ENCODE data around the gene URGCP. TPM values are rescaled to one million over a fixed set of nuclear protein-coding genes. Genes with fewer than 3 reads are reported as not detected.
"Not testable (repeated sequence)": the region's sequence is repeated elsewhere in the genome, so short reads cannot be mapped to it uniquely, and the experiment has no call there.

URGCP gene
- total RNA-seq, 3 donors from 2014 or later: 51.0 to 64.8 (median 60.4) TPM

- intact Hi-C loops (cut with DNase I, micrococcal nuclease): no loop called here
- ATAC-seq (no peak), DNase-seq (no peak)
- TF ChIP-seq, protein P1, sequence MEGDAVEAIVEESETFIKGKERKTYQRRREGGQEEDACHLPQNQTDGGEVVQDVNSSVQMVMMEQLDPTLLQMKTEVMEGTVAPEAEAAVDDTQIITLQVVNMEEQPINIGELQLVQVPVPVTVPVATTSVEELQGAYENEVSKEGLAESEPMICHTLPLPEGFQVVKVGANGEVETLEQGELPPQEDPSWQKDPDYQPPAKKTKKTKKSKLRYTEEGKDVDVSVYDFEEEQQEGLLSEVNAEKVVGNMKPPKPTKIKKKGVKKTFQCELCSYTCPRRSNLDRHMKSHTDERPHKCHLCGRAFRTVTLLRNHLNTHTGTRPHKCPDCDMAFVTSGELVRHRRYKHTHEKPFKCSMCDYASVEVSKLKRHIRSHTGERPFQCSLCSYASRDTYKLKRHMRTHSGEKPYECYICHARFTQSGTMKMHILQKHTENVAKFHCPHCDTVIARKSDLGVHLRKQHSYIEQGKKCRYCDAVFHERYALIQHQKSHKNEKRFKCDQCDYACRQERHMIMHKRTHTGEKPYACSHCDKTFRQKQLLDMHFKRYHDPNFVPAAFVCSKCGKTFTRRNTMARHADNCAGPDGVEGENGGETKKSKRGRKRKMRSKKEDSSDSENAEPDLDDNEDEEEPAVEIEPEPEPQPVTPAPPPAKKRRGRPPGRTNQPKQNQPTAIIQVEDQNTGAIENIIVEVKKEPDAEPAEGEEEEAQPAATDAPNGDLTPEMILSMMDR (IDR thresholded peaks at IDR 0.05): no peak
- no peaks in the 10 kb centered on the region for H3K9me3 ChIP-seq
- no peak overlapping the region for H3K4me3 ChIP-seq
- H3K36me3 ChIP-seq (ENCODE audit: low read depth): no peaks in the 10 kb centered on the region
- peaks cover 22% of the 10 kb centered on the region for H3K4me1 ChIP-seq (ENCODE audit: low read depth)
Measured at GRCh38 chr7:43902542-43903054, 3.8 kb downstream of the URGCP start.

- H3K4me3 ChIP-seq; H3K36me3 ChIP-seq (ENCODE audit: low read depth); ATAC-seq; intact Hi-C loops (cut with DNase I, micrococcal nuclease); H3K4me1 ChIP-seq (ENCODE audit: low read depth); H3K9me3 ChIP-seq; DNase-seq: not testable (repeated sequence)
Measured at GRCh38 chr7:43898571-43898970, 7.8 kb downstream of the URGCP start.

DNA sequence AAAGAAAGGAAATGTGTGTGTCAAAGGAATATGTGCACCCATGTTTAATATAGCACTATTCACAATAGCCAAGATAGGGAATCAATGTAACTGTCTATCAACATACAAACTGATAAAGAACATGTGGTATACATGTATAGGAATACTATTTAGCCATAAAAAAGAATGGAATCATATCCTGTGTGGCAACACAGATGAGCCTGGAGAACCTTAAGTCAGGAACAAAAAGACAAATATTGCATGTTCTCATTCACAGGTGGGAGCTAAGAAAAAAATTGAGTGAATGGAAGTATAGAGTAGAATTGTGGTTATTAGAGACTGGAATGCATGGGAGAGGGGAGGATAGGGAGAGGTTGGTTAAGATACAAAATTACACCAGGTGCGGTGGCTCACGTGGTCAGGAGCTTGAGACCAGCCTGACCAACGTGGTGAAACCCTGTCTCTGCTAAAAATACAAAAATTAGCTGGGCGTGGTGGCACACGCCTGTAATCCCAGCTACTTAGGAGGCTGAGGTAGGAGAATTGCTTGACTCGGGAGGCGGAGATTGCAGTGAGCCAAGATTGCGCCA is 10.5 kb downstream of the URGCP start:
- TF ChIP-seq, protein P1 (IDR thresholded peaks at IDR 0.05): no peak
- intact Hi-C loops (cut with DNase I, micrococcal nuclease): no loop called here
- peaks cover 5% of the 10 kb centered on the region for H3K4me1 ChIP-seq (ENCODE audit: low read depth)
- H3K4me3 ChIP-seq: no peak overlapping the region
- DNase-seq (no peak), ATAC-seq (no peak)
- H3K36me3 ChIP-seq (ENCODE audit: low read depth): no peaks in the 10 kb centered on the region
- no peaks in the 10 kb centered on the region for H3K9me3 ChIP-seq

GRCh38 chr7:43891069-43891955 is 15.1 kb downstream of the URGCP start:
- H3K4me3 ChIP-seq: no peak overlapping the region
- no peaks in the 10 kb centered on the region for H3K9me3 ChIP-seq
- TF ChIP-seq, protein P1 (IDR thresholded peaks at IDR 0.05): no peak
- H3K36me3 ChIP-seq (ENCODE audit: low read depth): no peaks in the 10 kb centered on the region
- ATAC-seq (no peak), DNase-seq (no peak)
- H3K4me1 ChIP-seq (ENCODE audit: low read depth): peaks cover 7% of the 10 kb centered on the region
- intact Hi-C loops (cut with DNase I, micrococcal nuclease): no loop called here

GRCh38 chr7:43890468-43890867 is 15.9 kb downstream of the URGCP start:
- no peaks in the 10 kb centered on the region for H3K36me3 ChIP-seq (ENCODE audit: low read depth)
- no peak overlapping the region for H3K4me3 ChIP-seq
- intact Hi-C loops (cut with DNase I, micrococcal nuclease): no loop called here
- TF ChIP-seq, protein P1 (IDR thresholded peaks at IDR 0.05): no peak
- H3K9me3 ChIP-seq: no peaks in the 10 kb centered on the region
- ATAC-seq (no peak), DNase-seq (no peak)
- H3K4me1 ChIP-seq (ENCODE audit: low read depth): peaks cover 7% of the 10 kb centered on the region
